ENCODE results near the gene ROBO3.
A peak's percentile ranks its signal among the peaks of the same experiment; 100 is the strongest.

ROBO3 gene

GRCh38 chr11:124859171-124859570 is 6.1 kb upstream of the ROBO3 start:
- no peak for TF ChIP-seq CTCF (IDR thresholded peaks at IDR 0.05)

DNA sequence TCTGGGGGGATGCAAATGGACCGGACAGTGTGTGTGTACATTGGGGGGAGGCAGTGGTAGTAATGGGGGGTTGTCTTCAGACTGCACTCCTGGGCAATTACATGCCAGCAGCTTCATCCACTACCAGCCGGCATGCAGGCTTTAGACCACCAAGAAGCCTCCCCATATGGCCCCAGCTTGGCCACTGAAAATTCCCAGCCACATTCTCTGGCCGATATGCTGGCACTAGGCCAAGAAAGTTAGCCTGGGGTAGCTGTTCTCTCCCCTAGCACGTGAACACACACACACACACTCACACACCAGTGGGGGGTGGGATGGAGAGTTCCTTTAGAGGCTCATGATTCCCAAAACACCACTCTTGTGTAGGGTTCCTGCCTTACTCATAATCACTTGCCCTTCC is 3.6 kb upstream of the ROBO3 start:
- TF ChIP-seq CTCF (IDR thresholded peaks at IDR 0.05): no peak

GRCh38 chr11:124863137-124863825 is 2.0 kb upstream of the ROBO3 start:
- no peak for TF ChIP-seq CTCF (IDR thresholded peaks at IDR 0.05)

DNA sequence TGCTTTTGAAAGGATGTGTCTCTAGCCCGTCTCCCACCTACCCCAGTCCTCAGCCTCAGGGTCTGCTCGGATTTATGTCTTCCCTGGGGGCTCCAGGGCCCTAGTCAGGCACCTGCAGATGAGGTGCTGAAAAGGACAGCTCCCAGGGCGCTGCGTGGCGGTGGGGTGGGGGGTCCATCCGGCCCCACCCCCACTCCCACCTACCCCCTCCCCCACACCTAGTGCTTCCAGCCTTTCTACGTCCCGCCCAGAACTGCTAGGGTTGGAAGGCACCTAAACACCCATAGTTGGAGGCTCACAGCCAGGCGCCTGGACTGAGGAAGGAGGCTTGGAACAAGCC is 1.4 kb upstream of the ROBO3 start:
- TF ChIP-seq CTCF (IDR thresholded peaks at IDR 0.05): no peak

DNA sequence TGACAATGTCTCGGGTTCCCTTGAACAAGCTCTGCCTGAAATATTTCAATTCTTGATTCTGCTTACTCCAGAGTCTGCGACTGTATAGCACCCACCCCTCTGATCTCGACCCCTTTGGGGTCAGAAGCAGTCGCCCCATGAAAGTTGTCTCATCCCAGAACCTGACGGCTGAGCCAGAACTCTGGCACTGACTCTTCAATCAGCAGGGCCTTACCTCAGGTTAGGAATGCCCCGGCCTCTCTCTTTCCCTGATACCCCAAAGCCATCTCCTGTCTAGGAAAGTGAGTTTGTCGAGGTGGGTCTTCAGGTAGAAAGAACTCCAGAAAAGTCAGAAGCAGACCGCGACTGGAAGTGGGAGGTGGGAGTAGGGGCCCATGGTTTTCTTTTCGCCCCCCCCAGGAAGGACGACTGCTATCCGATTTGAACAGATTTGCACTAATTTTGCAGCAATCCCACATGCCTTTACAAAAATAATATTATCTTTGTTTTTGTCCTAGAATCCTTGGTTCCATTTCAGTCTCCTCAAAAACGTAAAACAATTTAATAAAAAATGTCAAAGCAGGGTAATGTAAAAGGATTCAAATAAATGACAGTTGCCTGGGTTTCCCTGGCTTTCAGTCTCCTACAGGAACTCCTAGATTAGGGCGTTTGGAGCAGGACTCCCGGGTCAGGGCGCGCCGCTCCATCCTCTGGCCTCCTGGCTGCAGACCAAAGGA is 898 bp upstream of the ROBO3 start:
- no peak for TF ChIP-seq CTCF (IDR thresholded peaks at IDR 0.05)

GRCh38 chr11:124864892-124865180 is 396 bp upstream of the ROBO3 start:
- no peak for TF ChIP-seq CTCF (IDR thresholded peaks at IDR 0.05)

DNA sequence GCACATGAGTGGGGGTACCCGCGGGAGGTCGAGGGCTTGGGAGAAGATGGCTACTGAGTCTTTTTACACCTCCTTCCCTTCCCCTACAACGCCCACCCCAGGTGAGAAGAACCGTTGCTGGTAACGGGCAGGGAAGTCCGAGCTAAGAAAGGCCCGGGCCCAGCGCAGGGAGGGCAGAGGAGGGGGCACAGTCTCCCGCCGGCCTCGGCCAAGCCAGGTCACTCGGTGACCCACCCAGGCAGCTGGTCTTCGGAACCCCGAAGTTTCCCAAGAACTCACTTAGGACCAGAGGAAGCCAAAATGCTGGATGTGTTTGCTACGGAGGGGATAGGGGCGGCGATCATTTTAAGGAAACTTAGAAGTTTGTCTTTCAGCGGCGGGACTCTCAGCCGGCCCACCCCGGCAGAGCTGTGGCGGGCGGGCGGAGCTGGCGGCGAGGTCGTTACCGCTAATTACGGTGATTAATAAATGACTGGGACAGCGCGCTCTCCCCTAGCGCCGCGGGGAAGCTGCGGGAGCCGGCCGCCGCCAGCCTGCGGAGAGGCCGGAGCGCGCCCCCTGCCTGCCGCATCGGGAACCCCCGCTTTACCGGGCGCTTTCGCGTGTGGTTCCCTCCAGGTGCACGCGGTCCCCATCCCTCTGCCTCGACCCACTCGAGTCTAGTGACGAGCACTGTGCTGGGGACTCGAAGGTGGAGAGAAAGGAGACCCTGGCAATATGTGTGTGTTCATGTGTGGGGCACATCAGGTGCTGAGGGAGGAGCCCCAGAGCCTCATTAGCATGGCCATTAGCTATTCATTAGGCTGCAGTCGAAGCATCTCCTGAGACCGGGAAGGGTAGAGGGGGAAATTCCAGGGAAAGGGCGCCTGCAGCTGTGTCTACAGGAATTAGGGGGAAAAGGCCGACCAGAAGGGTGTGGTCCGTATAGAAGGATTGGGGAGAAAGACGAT is 945 bp downstream of the ROBO3 start:
- peak; percentile 93 for TF ChIP-seq CTCF (IDR thresholded peaks at IDR 0.05)
